GM23338 (cell line): ENCODE data around the gene UTP3. TPM values are rescaled to one million over a fixed set of nuclear protein-coding genes. Genes with fewer than 3 reads are reported as not detected.
A peak's percentile ranks its signal among the peaks of the same experiment; 100 is the strongest.

Experiments
- ATAC-seq: fragments of 200-7000 bp; cut with Tn5 transposase; 3 replicates; pipeline ENCODE4 v1.9.1; 2020
- DNase-seq: peaks from one replicate; pipeline ENCODE4 v3.0.0-alpha.2; 2015; ENCODE audit warnings: low spot score
- H2AFZ ChIP-seq: fragments of 200-600 bp; sonication (generic); 2 replicates; pipeline ENCODE4 v1.8.0; 2016; ENCODE audit warnings: antibody characterized with exemption, mild to moderate bottlenecking, moderate library complexity
- H3F3A ChIP-seq: fragments of 200-600 bp; sonication (generic); replicated peaks from 2 replicates; pipeline ENCODE4 v1.8.0; 2017; ENCODE audit warnings: antibody characterized with exemption, mixed run types, low read depth
- H3K27ac ChIP-seq: fragments of 200-600 bp; sonication (generic); 2 replicates; pipeline ENCODE4 v1.6.1; 2016; ENCODE audit warnings: low read depth
- H3K27me3 ChIP-seq: fragments of 200-600 bp; sonication (generic); 2 replicates; pipeline ENCODE4 v1.8.0; 2016; ENCODE audit warnings: mild to moderate bottlenecking, mixed run types, moderate library complexity; ENCODE audit not compliant: insufficient read depth
- H3K36me3 ChIP-seq: fragments of 200-600 bp; sonication (generic); 2 replicates; pipeline ENCODE4 v1.8.0; 2016; ENCODE audit warnings: mild to moderate bottlenecking; ENCODE audit not compliant: insufficient read depth
- H3K4me1 ChIP-seq: fragments of 200-600 bp; sonication (generic); 2 replicates; pipeline ENCODE4 v1.8.0; 2016; ENCODE audit warnings: mild to moderate bottlenecking, moderate library complexity; ENCODE audit not compliant: insufficient read depth
- H3K4me2 ChIP-seq: fragments of 200-600 bp; sonication (generic); 2 replicates; pipeline ENCODE4 v1.7.1; 2017; ENCODE audit warnings: mixed run types
- H3K4me3 ChIP-seq: fragments of 200-600 bp; sonication (generic); 2 replicates; pipeline ENCODE4 v1.6.1; 2016; ENCODE audit warnings: mixed run types
- H3K79me2 ChIP-seq: fragments of 200-600 bp; sonication (generic); replicated peaks from 2 replicates; pipeline ENCODE4 v1.8.0; 2017; ENCODE audit warnings: mild to moderate bottlenecking; ENCODE audit not compliant: insufficient read depth
- H3K9me2 ChIP-seq: fragments of 200-600 bp; sonication (generic); 2 replicates; pipeline ENCODE4 v1.8.0; 2017; ENCODE audit not compliant: insufficient read depth
- H4K20me1 ChIP-seq: fragments of 200-600 bp; sonication (generic); replicated peaks from 2 replicates; pipeline ENCODE4 v1.8.0; 2017; ENCODE audit warnings: mild to moderate bottlenecking; ENCODE audit not compliant: insufficient read depth
- H3K27ac Mint-ChIP-seq: 2 replicates; pipeline ENCODE4 v1.8.0; 2020; ENCODE audit warnings: inconsistent platforms, mild to moderate bottlenecking, moderate library complexity, mixed read lengths
- H3K27me3 Mint-ChIP-seq: 3 replicates; pipeline ENCODE4 v1.8.0; 2022; ENCODE audit warnings: low read depth, mild to moderate bottlenecking, moderate library complexity, mixed read lengths, inconsistent platforms; ENCODE audit not compliant: insufficient read depth, poor library complexity
- H3K36me3 Mint-ChIP-seq: 3 replicates; pipeline ENCODE4 v1.8.0; 2021; ENCODE audit warnings: low read depth, mild to moderate bottlenecking, inconsistent platforms, moderate library complexity, mixed read lengths
- H3K4me1 Mint-ChIP-seq: 3 replicates; pipeline ENCODE4 v1.8.0; 2020; ENCODE audit warnings: mild to moderate bottlenecking, inconsistent platforms, mixed read lengths
- H3K4me3 Mint-ChIP-seq: 3 replicates; pipeline ENCODE4 v1.8.0; 2021; ENCODE audit warnings: moderate library complexity, mild to moderate bottlenecking, inconsistent platforms, mixed read lengths
- H3K9me3 Mint-ChIP-seq: 3 replicates; pipeline ENCODE4 v1.8.0; 2020; ENCODE audit warnings: moderate library complexity, mild to moderate bottlenecking, inconsistent platforms, mixed read lengths
- CREB1 ChIP-seq: fragments of 250-450 bp; sonication (Bioruptor Pico); IDR thresholded peaks from 2 replicates; pipeline ENCODE4 v1.5.0; 2020; ENCODE audit warnings: low read depth, mild to moderate bottlenecking, moderate library complexity
- EZH2 ChIP-seq: fragments of 200-600 bp; sonication (generic); IDR thresholded peaks from one replicate; pipeline ENCODE4 v1.8.0; 2017; ENCODE audit warnings: antibody characterized with exemption, mild to moderate bottlenecking, low read depth; ENCODE audit not compliant: unreplicated experiment
- EZH2phosphoT487 ChIP-seq: fragments of 200-600 bp; sonication (generic); IDR thresholded peaks from one replicate; pipeline ENCODE4 v1.8.1; 2018; ENCODE audit warnings: antibody characterized with exemption; ENCODE audit not compliant: unreplicated experiment
- JUNB ChIP-seq: IDR thresholded peaks from one replicate; pipeline ENCODE4 v1.6.1; 2016; ENCODE audit warnings: antibody characterized with exemption; ENCODE audit not compliant: unreplicated experiment
- NANOG ChIP-seq: IDR thresholded peaks from 2 replicates; pipeline ENCODE4 v1.6.1; 2016; ENCODE audit warnings: antibody characterized with exemption, borderline replicate concordance
- POLR2AphosphoS5 ChIP-seq: IDR thresholded peaks from 2 replicates; pipeline ENCODE4 v1.6.1; 2016; ENCODE audit warnings: antibody characterized with exemption, low read depth
- STAT1 ChIP-seq: IDR thresholded peaks from one replicate; pipeline ENCODE4 v1.6.1; 2016; ENCODE audit warnings: antibody characterized with exemption; ENCODE audit not compliant: unreplicated experiment
- ZNF114 ChIP-seq: fragments of 250-450 bp; sonication (Bioruptor Pico); IDR thresholded peaks from 2 replicates; pipeline ENCODE4 v1.5.0; 2020; ENCODE audit warnings: mild to moderate bottlenecking, moderate library complexity
- ZNF331 ChIP-seq: fragments of 250-450 bp; sonication (Bioruptor Pico); IDR thresholded peaks from 2 replicates; pipeline ENCODE4 v1.5.0; 2020; ENCODE audit warnings: low read depth, mild to moderate bottlenecking, moderate library complexity
- polyA plus RNA-seq: library from polyadenylated mRNA; unstranded; fragments of >200 nt; fragmentation: Nextera tagmentation; extraction: Ambion mirVana; gene quantifications from 2 replicates; pipeline ENCODE4 v1.2.1, GENCODE V29; 2016
- total RNA-seq: library from RNA; depleted of rRNA; stranded (reverse); fragments of >200 nt; shearing (Covaris generic); gene quantifications from 2 replicates; pipeline ENCODE4 v1.2.3, GENCODE V29; 2014
- TF ChIP-seq, protein P1 (sequence below): IDR thresholded peaks from one replicate; pipeline ENCODE4 v1.6.1; 2018; ENCODE audit warnings: antibody characterized with exemption; ENCODE audit not compliant: unreplicated experiment
- TF ChIP-seq, protein P2 (sequence below): IDR thresholded peaks from 2 replicates; pipeline ENCODE4 v1.6.1; 2016; ENCODE audit warnings: antibody characterized with exemption
- TF ChIP-seq, protein P3 (sequence below), 2 experiments: fragments of 200-600 bp in 1 of 2; sonication (generic) in 1 of 2; conservative IDR thresholded peaks; 2 replicates each; pipeline versions ENCODE4 v1.5.1 to v1.6.1; 2016 to 2017; ENCODE audit warnings: antibody characterized with exemption in 2 of 2, low read depth in 2 of 2, mild to moderate bottlenecking in 2 of 2, moderate library complexity in 1 of 2

UTP3 gene
- total and polyA plus RNA-seq, 2 experiments from 2014 or later: 36.9 to 44.3 TPM

DNA sequence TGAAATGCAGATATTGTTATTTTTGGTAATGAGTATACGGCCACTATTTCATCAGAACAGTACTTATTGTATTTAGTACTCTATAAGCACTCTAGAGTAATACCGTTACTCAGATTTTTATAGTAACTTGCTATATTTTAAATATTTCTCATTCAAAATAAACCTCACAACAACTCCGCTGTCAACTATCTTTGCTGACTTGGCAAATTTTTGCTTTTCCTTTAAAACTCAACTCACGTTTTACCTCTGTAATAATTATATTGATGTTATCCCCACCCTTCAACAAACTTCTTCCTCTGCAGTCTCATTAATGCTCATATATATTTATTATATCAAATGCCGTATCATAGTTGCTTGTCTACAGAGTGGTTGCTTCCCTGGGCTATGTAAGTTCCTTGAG lies 31.0 kb upstream of the UTP3 start (continued):
- TF ChIP-seq, protein P1, sequence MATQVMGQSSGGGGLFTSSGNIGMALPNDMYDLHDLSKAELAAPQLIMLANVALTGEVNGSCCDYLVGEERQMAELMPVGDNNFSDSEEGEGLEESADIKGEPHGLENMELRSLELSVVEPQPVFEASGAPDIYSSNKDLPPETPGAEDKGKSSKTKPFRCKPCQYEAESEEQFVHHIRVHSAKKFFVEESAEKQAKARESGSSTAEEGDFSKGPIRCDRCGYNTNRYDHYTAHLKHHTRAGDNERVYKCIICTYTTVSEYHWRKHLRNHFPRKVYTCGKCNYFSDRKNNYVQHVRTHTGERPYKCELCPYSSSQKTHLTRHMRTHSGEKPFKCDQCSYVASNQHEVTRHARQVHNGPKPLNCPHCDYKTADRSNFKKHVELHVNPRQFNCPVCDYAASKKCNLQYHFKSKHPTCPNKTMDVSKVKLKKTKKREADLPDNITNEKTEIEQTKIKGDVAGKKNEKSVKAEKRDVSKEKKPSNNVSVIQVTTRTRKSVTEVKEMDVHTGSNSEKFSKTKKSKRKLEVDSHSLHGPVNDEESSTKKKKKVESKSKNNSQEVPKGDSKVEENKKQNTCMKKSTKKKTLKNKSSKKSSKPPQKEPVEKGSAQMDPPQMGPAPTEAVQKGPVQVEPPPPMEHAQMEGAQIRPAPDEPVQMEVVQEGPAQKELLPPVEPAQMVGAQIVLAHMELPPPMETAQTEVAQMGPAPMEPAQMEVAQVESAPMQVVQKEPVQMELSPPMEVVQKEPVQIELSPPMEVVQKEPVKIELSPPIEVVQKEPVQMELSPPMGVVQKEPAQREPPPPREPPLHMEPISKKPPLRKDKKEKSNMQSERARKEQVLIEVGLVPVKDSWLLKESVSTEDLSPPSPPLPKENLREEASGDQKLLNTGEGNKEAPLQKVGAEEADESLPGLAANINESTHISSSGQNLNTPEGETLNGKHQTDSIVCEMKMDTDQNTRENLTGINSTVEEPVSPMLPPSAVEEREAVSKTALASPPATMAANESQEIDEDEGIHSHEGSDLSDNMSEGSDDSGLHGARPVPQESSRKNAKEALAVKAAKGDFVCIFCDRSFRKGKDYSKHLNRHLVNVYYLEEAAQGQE: no peak
- TF ChIP-seq EZH2 (no peak), NANOG (no peak), ZNF114 (CRISPR knock-in tag) (no peak), POLR2AphosphoS5 (no peak), CREB1 (no peak)
- TF ChIP-seq, protein P2, sequence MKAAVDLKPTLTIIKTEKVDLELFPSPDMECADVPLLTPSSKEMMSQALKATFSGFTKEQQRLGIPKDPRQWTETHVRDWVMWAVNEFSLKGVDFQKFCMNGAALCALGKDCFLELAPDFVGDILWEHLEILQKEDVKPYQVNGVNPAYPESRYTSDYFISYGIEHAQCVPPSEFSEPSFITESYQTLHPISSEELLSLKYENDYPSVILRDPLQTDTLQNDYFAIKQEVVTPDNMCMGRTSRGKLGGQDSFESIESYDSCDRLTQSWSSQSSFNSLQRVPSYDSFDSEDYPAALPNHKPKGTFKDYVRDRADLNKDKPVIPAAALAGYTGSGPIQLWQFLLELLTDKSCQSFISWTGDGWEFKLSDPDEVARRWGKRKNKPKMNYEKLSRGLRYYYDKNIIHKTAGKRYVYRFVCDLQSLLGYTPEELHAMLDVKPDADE: no peak

DNA sequence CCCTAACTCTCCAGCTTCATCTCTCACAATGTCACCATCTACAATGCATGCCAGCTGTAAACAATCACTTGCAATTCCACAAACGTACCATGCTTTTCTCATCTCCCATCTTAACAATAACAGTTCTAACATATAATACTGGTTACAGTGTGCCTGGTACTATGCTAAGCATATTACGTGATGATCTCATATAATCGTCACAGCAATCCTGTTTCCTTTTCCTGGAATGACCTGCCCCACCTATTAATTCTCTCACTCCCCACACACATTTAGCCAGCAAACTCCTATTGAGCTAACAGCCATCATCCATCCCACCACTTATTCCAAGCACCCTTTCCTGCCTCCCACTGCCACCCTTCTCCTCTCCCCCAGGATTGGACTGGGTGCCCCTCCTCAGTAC lies 29.9 kb upstream of the UTP3 start:
- H3K36me3 ChIP-seq: no peaks in the 10 kb centered on the region
- H3K79me2 ChIP-seq: no peaks in the 10 kb centered on the region
- ATAC-seq: no peak

More for the DNA sequence above, 29.9 kb upstream of the UTP3 start:
- H3F3A ChIP-seq: no peaks in the 10 kb centered on the region
- DNase-seq: no peak
- H3K4me3 Mint-ChIP-seq: no peak overlapping the region
- H3K27ac ChIP-seq: no peak overlapping the region
- no peaks in the 10 kb centered on the region for H4K20me1 ChIP-seq
- H3K27ac Mint-ChIP-seq: no peak overlapping the region
- no peaks in the 10 kb centered on the region for H3K4me1 Mint-ChIP-seq
- no peaks in the 10 kb centered on the region for H3K4me1 ChIP-seq
- no peaks in the 10 kb centered on the region for H3K27me3 Mint-ChIP-seq
- no peaks in the 10 kb centered on the region for H3K27me3 ChIP-seq
- no peak overlapping the region for H3K4me3 ChIP-seq
- H3K9me2 ChIP-seq: no peaks in the 10 kb centered on the region
- H3K36me3 Mint-ChIP-seq: no peaks in the 10 kb centered on the region
- H2AFZ ChIP-seq: 0 out of 2 replicates have a peak overlapping the region, but pooled peaks have one; percentile 15
- H3K9me3 Mint-ChIP-seq: no peaks in the 10 kb centered on the region
- TF ChIP-seq ZNF331 (CRISPR knock-in tag): no peak
- TF ChIP-seq, protein P2: no peak
- TF ChIP-seq, protein P1: no peak
- TF ChIP-seq EZH2phosphoT487: no peak
- TF ChIP-seq JUNB: no peak
- no peak for TF ChIP-seq EZH2
- TF ChIP-seq, protein P3, sequence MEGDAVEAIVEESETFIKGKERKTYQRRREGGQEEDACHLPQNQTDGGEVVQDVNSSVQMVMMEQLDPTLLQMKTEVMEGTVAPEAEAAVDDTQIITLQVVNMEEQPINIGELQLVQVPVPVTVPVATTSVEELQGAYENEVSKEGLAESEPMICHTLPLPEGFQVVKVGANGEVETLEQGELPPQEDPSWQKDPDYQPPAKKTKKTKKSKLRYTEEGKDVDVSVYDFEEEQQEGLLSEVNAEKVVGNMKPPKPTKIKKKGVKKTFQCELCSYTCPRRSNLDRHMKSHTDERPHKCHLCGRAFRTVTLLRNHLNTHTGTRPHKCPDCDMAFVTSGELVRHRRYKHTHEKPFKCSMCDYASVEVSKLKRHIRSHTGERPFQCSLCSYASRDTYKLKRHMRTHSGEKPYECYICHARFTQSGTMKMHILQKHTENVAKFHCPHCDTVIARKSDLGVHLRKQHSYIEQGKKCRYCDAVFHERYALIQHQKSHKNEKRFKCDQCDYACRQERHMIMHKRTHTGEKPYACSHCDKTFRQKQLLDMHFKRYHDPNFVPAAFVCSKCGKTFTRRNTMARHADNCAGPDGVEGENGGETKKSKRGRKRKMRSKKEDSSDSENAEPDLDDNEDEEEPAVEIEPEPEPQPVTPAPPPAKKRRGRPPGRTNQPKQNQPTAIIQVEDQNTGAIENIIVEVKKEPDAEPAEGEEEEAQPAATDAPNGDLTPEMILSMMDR (conservative IDR thresholded peaks at IDR 0.05; ENCODE audit: low read depth in 2 of 2): no peak
- TF ChIP-seq POLR2AphosphoS5: no peak
- no peak for TF ChIP-seq STAT1
- no peak overlapping the region for H3K4me2 ChIP-seq
